ENCODE results near the gene DGKB.
"Not testable (repeated sequence)": the region's sequence is repeated elsewhere in the genome, so short reads cannot be mapped to it uniquely, and the experiment has no call there.

- TF ChIP-seq, protein P1, sequence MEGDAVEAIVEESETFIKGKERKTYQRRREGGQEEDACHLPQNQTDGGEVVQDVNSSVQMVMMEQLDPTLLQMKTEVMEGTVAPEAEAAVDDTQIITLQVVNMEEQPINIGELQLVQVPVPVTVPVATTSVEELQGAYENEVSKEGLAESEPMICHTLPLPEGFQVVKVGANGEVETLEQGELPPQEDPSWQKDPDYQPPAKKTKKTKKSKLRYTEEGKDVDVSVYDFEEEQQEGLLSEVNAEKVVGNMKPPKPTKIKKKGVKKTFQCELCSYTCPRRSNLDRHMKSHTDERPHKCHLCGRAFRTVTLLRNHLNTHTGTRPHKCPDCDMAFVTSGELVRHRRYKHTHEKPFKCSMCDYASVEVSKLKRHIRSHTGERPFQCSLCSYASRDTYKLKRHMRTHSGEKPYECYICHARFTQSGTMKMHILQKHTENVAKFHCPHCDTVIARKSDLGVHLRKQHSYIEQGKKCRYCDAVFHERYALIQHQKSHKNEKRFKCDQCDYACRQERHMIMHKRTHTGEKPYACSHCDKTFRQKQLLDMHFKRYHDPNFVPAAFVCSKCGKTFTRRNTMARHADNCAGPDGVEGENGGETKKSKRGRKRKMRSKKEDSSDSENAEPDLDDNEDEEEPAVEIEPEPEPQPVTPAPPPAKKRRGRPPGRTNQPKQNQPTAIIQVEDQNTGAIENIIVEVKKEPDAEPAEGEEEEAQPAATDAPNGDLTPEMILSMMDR (IDR thresholded peaks at IDR 0.05) = not testable (repeated sequence)
- not testable (repeated sequence) for TF ChIP-seq POLR2A (IDR thresholded peaks at IDR 0.05)
Measured at GRCh38 chr7:14279065-14279871, 623.3 kb downstream of the DGKB start.
